K562 (cell line): ENCODE results near the gene TNFAIP8L2.

Experiments used
- CREB1 ChIP-seq, 2 experiments: sonication (generic) in 1 of 2; formaldehyde crosslinking in 1 of 2; IDR thresholded peaks; 2 replicates each; pipeline versions ENCODE4 v1.6.1 to v1.8.0; 2012 to 2022; ENCODE audit warnings: inconsistent platforms in 1 of 2, mild to moderate bottlenecking in 1 of 2, missing genetic modification reagents in 1 of 2, moderate library complexity in 1 of 2
- ELF1 ChIP-seq: fragments of 200-800 bp; sonication (Bioruptor generic); IDR thresholded peaks from 2 replicates; pipeline ENCODE4 v1.6.1; 2016; ENCODE audit warnings: missing genetic modification characterization, missing compliant biosample characterization
- FOXA1 ChIP-seq: fragments of 450-650 bp; IDR thresholded peaks from 2 replicates; pipeline ENCODE4 v1.6.1; 2016; ENCODE audit warnings: mild to moderate bottlenecking, borderline replicate concordance
- HLTF ChIP-seq: fragments of 450-650 bp; IDR thresholded peaks from 2 replicates; pipeline ENCODE4 v1.6.1; 2016
- JUNB ChIP-seq: fragments of 450-650 bp; formaldehyde crosslinking; conservative IDR thresholded peaks from 2 replicates; pipeline ENCODE4 v1.4.0; 2020; ENCODE audit warnings: mild to moderate bottlenecking
- POLR2A ChIP-seq: fragments of 450-650 bp; conservative IDR thresholded peaks from 2 replicates; pipeline ENCODE4 v1.6.1; 2016
- SMARCA5 ChIP-seq: fragments of 450-650 bp; IDR thresholded peaks from 2 replicates; pipeline ENCODE4 v1.6.1; 2016
- SMARCC2 ChIP-seq: fragments of 450-650 bp; IDR thresholded peaks from 2 replicates; pipeline ENCODE4 v1.6.1; 2017; ENCODE audit warnings: antibody characterized with exemption, moderate library complexity, mild to moderate bottlenecking, low read depth
- THRAP3 ChIP-seq: fragments of 450-650 bp; IDR thresholded peaks from 2 replicates; pipeline ENCODE4 v1.6.1; 2016; ENCODE audit warnings: mild to moderate bottlenecking, inconsistent platforms, borderline replicate concordance

DNA sequence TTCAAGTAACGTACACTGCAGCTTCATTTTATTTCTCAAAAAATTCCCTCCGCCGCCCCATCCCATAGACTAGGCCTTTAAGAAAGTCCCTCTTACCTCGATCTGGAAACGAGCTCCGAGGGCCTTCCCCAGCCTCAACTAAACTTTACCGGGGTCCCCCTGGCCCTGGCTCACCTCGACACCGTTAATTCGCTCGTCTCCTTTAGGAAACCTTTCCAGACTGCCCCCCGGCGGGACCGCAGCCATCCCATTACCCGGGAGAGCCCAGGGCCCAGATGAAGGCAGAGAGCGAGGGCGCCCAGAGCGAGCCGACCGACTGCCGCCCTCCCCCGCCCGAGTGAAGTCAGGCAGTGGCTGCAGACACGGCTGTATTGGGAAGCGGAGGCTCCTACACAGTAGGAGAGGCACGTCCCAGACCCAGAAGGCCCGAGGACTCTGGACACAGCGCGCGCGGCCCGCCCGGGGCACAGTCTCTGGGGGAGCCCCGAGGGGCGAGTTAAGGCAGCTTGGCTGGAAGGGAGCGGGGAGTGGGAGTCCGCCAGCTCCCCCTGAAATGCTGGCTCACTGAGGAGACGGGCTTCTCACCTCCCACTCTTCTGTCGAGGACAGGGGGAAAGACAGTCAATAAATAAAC lies 24.6 kb upstream of the TNFAIP8L2 start:
- no peak for TF ChIP-seq SMARCA5
- TF ChIP-seq JUNB, result no peak
- no peak for TF ChIP-seq POLR2A
- no peak for TF ChIP-seq ELF1 (tag)
- TF ChIP-seq FOXA1, result no peak
- no peak for TF ChIP-seq CREB1 (IDR thresholded peaks at IDR 0.05)
- TF ChIP-seq CREB1 (CRISPR knock-in tag; IDR thresholded peaks at IDR 0.05), result no peak
- TF ChIP-seq SMARCC2, result no peak
- no peak for TF ChIP-seq THRAP3
- TF ChIP-seq HLTF, result no peak
